SK-N-SH (cell line): ENCODE measurements around the gene IL22. TPM values are rescaled to one million over a fixed set of nuclear protein-coding genes. Genes with fewer than 3 reads are reported as not detected.
A peak's percentile ranks its signal among the peaks of the same experiment; 100 is the strongest.

Experiments used
- CTCF ChIA-PET: fragments of 300-600, 350-600 bp; formaldehyde crosslinking; extraction: SDS; loops from one replicate; lab custom pipeline; 2021; lab: Yijun Ruan, JAX
- POLR2A ChIA-PET: fragments of 350-600 bp; sonication (Branson Sonifier 250); formaldehyde crosslinking; extraction: SDS; loops from one replicate; lab custom pipeline; 2020; ENCODE audit warnings: antibody characterized with exemption, inconsistent platforms; lab: Yijun Ruan, JAX
- DNase-seq: peaks from one replicate; pipeline ENCODE4 v3.0.0; 2012
- H2AFZ ChIP-seq: fragments of 200-600 bp; sonication (generic); 2 replicates; pipeline ENCODE4 v1.8.1; 2016; ENCODE audit warnings: antibody characterized with exemption, mild to moderate bottlenecking, low read depth
- H3F3A ChIP-seq: fragments of 200-600 bp; sonication (generic); replicated peaks from 2 replicates; pipeline ENCODE3; 2016; ENCODE audit warnings: antibody characterized with exemption, mild to moderate bottlenecking; ENCODE audit not compliant: insufficient read depth
- H3K27ac ChIP-seq, 2 experiments: fragments of 200-500 bp in 1 of 2; fragments of 200-600 bp in 1 of 2; sonication (Bioruptor generic) in 1 of 2; sonication (generic), shearing (Covaris generic) in 1 of 2; 2 replicates each; pipeline versions ENCODE4 v1.5.1 to v1.6.1; 2014 to 2016; ENCODE audit warnings: low read depth in 2 of 2, inconsistent platforms in 1 of 2, low read length in 1 of 2, mild to moderate bottlenecking in 1 of 2, mixed read lengths in 1 of 2
- H3K27me3 ChIP-seq: fragments of 200-600 bp; sonication (generic), shearing (Covaris generic); 2 replicates; pipeline ENCODE4 v1.6.1; 2016; ENCODE audit warnings: mixed run types; ENCODE audit not compliant: insufficient read depth
- H3K36me3 ChIP-seq, 2 experiments: fragments of 200-500 bp in 1 of 2; fragments of 200-600 bp in 1 of 2; sonication (Bioruptor generic) in 1 of 2; sonication (generic) in 1 of 2; replicated peaks in 1 of 2; 2 replicates each; pipeline versions ENCODE3 to v1.5.1; 2014 to 2016; ENCODE audit warnings: low read length in 1 of 2, mild to moderate bottlenecking in 1 of 2; ENCODE audit not compliant: insufficient read depth in 2 of 2, control insufficient read depth in 1 of 2
- H3K4me1 ChIP-seq, 2 experiments: fragments of 200-500 bp in 1 of 2; fragments of 200-600 bp in 1 of 2; sonication (Bioruptor generic) in 1 of 2; sonication (generic), shearing (Covaris generic) in 1 of 2; 2 replicates each; pipeline versions ENCODE4 v1.5.1 to v1.6.1; 2014 to 2016; ENCODE audit warnings: low read depth in 1 of 2, low read length in 1 of 2, mixed run types in 1 of 2; ENCODE audit not compliant: insufficient read depth in 2 of 2, control insufficient read depth in 1 of 2
- H3K4me2 ChIP-seq: fragments of 200-600 bp; sonication (generic), shearing (Covaris generic); 2 replicates; pipeline ENCODE4 v1.6.1; 2017; ENCODE audit warnings: mixed run types
- H3K4me3 ChIP-seq, 2 experiments: fragments of 200-500 bp in 1 of 2; fragments of 200-600 bp in 1 of 2; sonication (Bioruptor generic) in 1 of 2; sonication (generic), shearing (Covaris generic) in 1 of 2; 2 replicates each; pipeline versions ENCODE4 v1.5.1 to v1.8.1; 2014 to 2016; ENCODE audit warnings: low read depth in 2 of 2, inconsistent platforms in 1 of 2, low read length in 1 of 2, mild to moderate bottlenecking in 1 of 2, mixed read lengths in 1 of 2, moderate library complexity in 1 of 2
- H3K79me2 ChIP-seq: fragments of 200-600 bp; sonication (generic); 2 replicates; pipeline ENCODE4 v1.8.1; 2017; ENCODE audit warnings: mild to moderate bottlenecking; ENCODE audit not compliant: insufficient read depth
- H3K9ac ChIP-seq: fragments of 200-600 bp; sonication (generic); 2 replicates; pipeline ENCODE4 v1.6.1; 2017; ENCODE audit warnings: mixed run types
- H3K9me2 ChIP-seq: fragments of 200-600 bp; sonication (generic); 2 replicates; pipeline ENCODE4 v1.6.1; 2017; ENCODE audit warnings: mixed run types
- H3K9me3 ChIP-seq: fragments of 200-600 bp; sonication (generic); 2 replicates; pipeline ENCODE4 v1.6.1; 2017; ENCODE audit warnings: mixed run types, mild to moderate bottlenecking, moderate library complexity
- H4K20me1 ChIP-seq: fragments of 200-600 bp; sonication (generic); 2 replicates; pipeline ENCODE4 v1.6.1; 2017; ENCODE audit warnings: mild to moderate bottlenecking, mixed run types; ENCODE audit not compliant: insufficient read depth
- FOSL2 ChIP-seq: IDR thresholded peaks from 2 replicates; pipeline ENCODE4 v1.4.0; 2012; ENCODE audit warnings: low read depth, mild to moderate bottlenecking, moderate library complexity, borderline replicate concordance
- FOXJ3 ChIP-seq: sonication (generic); formaldehyde crosslinking; IDR thresholded peaks from 2 replicates; pipeline ENCODE4 v1.5.1; 2020; ENCODE audit warnings: mild to moderate bottlenecking, missing genetic modification reagents
- GATA2 ChIP-seq: sonication (generic); formaldehyde crosslinking; IDR thresholded peaks from 2 replicates; pipeline ENCODE4 v1.5.0; 2020; ENCODE audit warnings: mild to moderate bottlenecking, missing genetic modification reagents
- JUND ChIP-seq: IDR thresholded peaks from 2 replicates; pipeline ENCODE4 v1.4.0; 2012
- MAX ChIP-seq: IDR thresholded peaks from 2 replicates; pipeline ENCODE4 v1.4.0; 2012; ENCODE audit warnings: low read depth
- MEF2A ChIP-seq: IDR thresholded peaks from 2 replicates; pipeline ENCODE4 v1.4.0; 2012; ENCODE audit warnings: low read depth, borderline replicate concordance
- POLR2AphosphoS5 ChIP-seq: IDR thresholded peaks from 2 replicates; pipeline ENCODE4 v1.6.1; 2012; ENCODE audit warnings: low read depth, low read length
- RCOR1 ChIP-seq: fragments of 150-350 bp; IDR thresholded peaks from 2 replicates; pipeline ENCODE4 v1.6.1; 2017; ENCODE audit warnings: antibody characterized with exemption, low read length
- TAF1 ChIP-seq: IDR thresholded peaks from 2 replicates; pipeline ENCODE4 v1.6.1; 2012; ENCODE audit warnings: low read depth, mild to moderate bottlenecking, low read length, moderate library complexity, borderline replicate concordance
- TCF12 ChIP-seq: IDR thresholded peaks from 2 replicates; pipeline ENCODE4 v1.4.0; 2012
- TEAD4 ChIP-seq: IDR thresholded peaks from 2 replicates; pipeline ENCODE4 v1.4.0; 2012; ENCODE audit warnings: mild to moderate bottlenecking, borderline replicate concordance; ENCODE audit not compliant: insufficient read depth
- YY1 ChIP-seq: IDR thresholded peaks from 2 replicates; pipeline ENCODE4 v1.4.0; 2012; ENCODE audit warnings: low read depth, mild to moderate bottlenecking
- WGBS: methylation state at CpG from one replicate; pipeline ENCODE4 v1.1.6; 2017; ENCODE audit warnings: low lambda C conversion rate; 5-methylcytosine and 5-hydroxymethylcytosine counted together
- polyA plus RNA-seq, 3 experiments: library from polyadenylated mRNA; depleted of rRNA; stranded (reverse); fragments of >200 nt; gene quantifications; 2 replicates each; pipeline ENCODE4 v1.2.3, GENCODE V29; 2012

Gene IL22
- polyA plus RNA-seq, 1 of the 3 experiments (the other 2 are of a cell fraction) = not detected

GRCh38 chr12:68240079-68240478 lies 13.3 kb downstream of the IL22 start:
- CTCF ChIA-PET = interaction anchor here (1.0 to 2.0 kb wide), 2 partner anchors 17 to 77 kb away, joined by 3 to 9 read pairs; no protein-coding TSS in a partner anchor
- H3K9ac ChIP-seq = peak overlapping the region; percentile 47
- TF ChIP-seq YY1 (no peak), JUND (peak; percentile 85), MAX (0 out of 2 replicates have a peak, but pooled peaks have one; percentile 42), POLR2AphosphoS5 (no peak), TCF12 (peak; percentile 59; the same call in 1 of the 2 replicates), FOSL2 (peak; percentile 71; the same call in 1 of the 2 replicates)
- H3K4me2 ChIP-seq = peak overlapping the region; percentile 57; the same call in 1 of the 2 replicates
- H3K9me2 ChIP-seq = no peaks in the 10 kb centered on the region
- H3K4me1 ChIP-seq = peaks cover 6 to 24% of the 10 kb centered on the region in 2 experiments
- H3K36me3 ChIP-seq = no peaks in the 10 kb centered on the region
- H3K79me2 ChIP-seq = no peaks in the 10 kb centered on the region
- H4K20me1 ChIP-seq = no peaks in the 10 kb centered on the region
- no peak overlapping the region for H3K4me3 ChIP-seq
- H3F3A ChIP-seq = peaks cover 17% of the 10 kb centered on the region
- H3K9me3 ChIP-seq = no peaks in the 10 kb centered on the region
- 7% methylated on average over 1 of the region's 1 CpG for WGBS
- no peaks in the 10 kb centered on the region for H3K27me3 ChIP-seq
- DNase-seq = no peak
- no peak overlapping the region for H2AFZ ChIP-seq
- H3K27ac ChIP-seq = peak overlapping the region in 1 of 2 experiments; percentile 95; a peak in 2 of 4 replicates
- POLR2A ChIA-PET = no interaction called here

GRCh38 chr12:68239309-68239982 lies 14.0 kb downstream of the IL22 start:
- H3K9me3 ChIP-seq = no peaks in the 10 kb centered on the region
- peaks cover 4 to 24% of the 10 kb centered on the region in 2 experiments; a peak in 3 of 4 replicates for H3K4me1 ChIP-seq
- CTCF ChIA-PET = interaction anchor here (1.0 kb wide), 2 partner anchors 16 to 78 kb away, joined by 3 read pairs; no protein-coding TSS in a partner anchor
- POLR2A ChIA-PET = no interaction called here
- TF ChIP-seq MEF2A (no peak), RCOR1 (no peak), GATA2 (CRISPR knock-in tag) (no peak), TEAD4 (no peak)
- TF ChIP-seq, all 33 proteins: peak for 0
- no peaks in the 10 kb centered on the region for H3K36me3 ChIP-seq
- H3K27me3 ChIP-seq = no peaks in the 10 kb centered on the region
- no peaks in the 10 kb centered on the region for H3K79me2 ChIP-seq
- H2AFZ ChIP-seq = peak overlapping the region; percentile 31; the same call in 1 of the 2 replicates
- H3K4me2 ChIP-seq = peak overlapping the region; percentile 57
- 86% methylated on average over 6 of the region's 6 CpGs for WGBS
- no peaks in the 10 kb centered on the region for H4K20me1 ChIP-seq
- peaks cover 17% of the 10 kb centered on the region for H3F3A ChIP-seq
- peak overlapping the region in 1 of 2 experiments; percentile 95; a peak in 2 of 4 replicates for H3K27ac ChIP-seq
- peak overlapping the region; percentile 47 for H3K9ac ChIP-seq
- H3K9me2 ChIP-seq = no peaks in the 10 kb centered on the region
- H3K4me3 ChIP-seq = peak overlapping the region in 1 of 2 experiments; percentile 18; a peak in 1 of 4 replicates
- no peak for DNase-seq

GRCh38 chr12:68237619-68238018 lies 15.8 kb downstream of the IL22 start:
- H3K4me2 ChIP-seq = peak overlapping the region; percentile 47
- H3K27me3 ChIP-seq = no peaks in the 10 kb centered on the region
- no peaks in the 10 kb centered on the region for H3K36me3 ChIP-seq
- H3K4me1 ChIP-seq = peaks cover 4 to 24% of the 10 kb centered on the region in 2 experiments; a peak in 3 of 4 replicates
- peak overlapping the region in 1 of 2 experiments; percentile 34; a peak in 2 of 4 replicates for H3K27ac ChIP-seq
- peak overlapping the region; percentile 36; the same call in 1 of the 2 replicates for H2AFZ ChIP-seq
- H4K20me1 ChIP-seq = no peaks in the 10 kb centered on the region
- CTCF ChIA-PET = interaction anchor here (0.7 to 2.8 kb wide), 3 partner anchors 15 to 80 kb away, joined by 3 to 18 read pairs (median 4); no protein-coding TSS in a partner anchor
- TF ChIP-seq FOXJ3 (CRISPR knock-in tag) (no peak), TAF1 (no peak)
- H3F3A ChIP-seq = peaks cover 17% of the 10 kb centered on the region
- POLR2A ChIA-PET = no interaction called here
- H3K79me2 ChIP-seq = no peaks in the 10 kb centered on the region
- no peaks in the 10 kb centered on the region for H3K9me3 ChIP-seq
- 46% methylated on average over 2 of the region's 2 CpGs for WGBS
- H3K9me2 ChIP-seq = no peaks in the 10 kb centered on the region
- no peak overlapping the region; a peak in 1 of 4 replicates for H3K4me3 ChIP-seq
- H3K9ac ChIP-seq = peak overlapping the region; percentile 7
- DNase-seq = no peak
